ENCODE data around the gene SYNGAP1. TPM values are rescaled to one million over a fixed set of nuclear protein-coding genes. Genes with fewer than 3 reads are reported as not detected.

Gene SYNGAP1
- total and polyA plus RNA-seq, 9 of the 15 experiments (the other 6 are each of a cell fraction or from before 2014, with no cell fraction given), result 0.01 to 22.8 (median 3.2) TPM

- TF ChIP-seq MBD1 (CRISPR knock-in tag; IDR thresholded peaks at IDR 0.05) (no peak), RBM25 (IDR thresholded peaks at IDR 0.05; ENCODE audit: low read depth, low read length, severe bottlenecking) (no peak), ZNF253 (CRISPR knock-in tag; conservative IDR thresholded peaks at IDR 0.05) (no peak), HDGF (IDR thresholded peaks at IDR 0.05) (no peak), PRMT5 (CRISPR knock-in tag; IDR thresholded peaks at IDR 0.05) (no peak), NBN (IDR thresholded peaks at IDR 0.05; ENCODE audit: low read depth) (no peak), HDAC1 (IDR thresholded peaks at IDR 0.05) (no peak; a peak in 2 of 4 replicates), SMARCE1 (IDR thresholded peaks at IDR 0.05) (no peak), EWSR1 (IDR thresholded peaks at IDR 0.05; ENCODE audit: borderline replicate concordance, low read depth, partially characterized antibody) (no peak), CHD4 (IDR thresholded peaks at IDR 0.05; ENCODE audit: insufficient read depth, insufficient replicate concordance, low read depth, low read length, poor library complexity, severe bottlenecking) (no peak), ARID3A (IDR thresholded peaks at IDR 0.05; ENCODE audit: borderline replicate concordance, low read depth, low read length) (no peak), DLX4 (CRISPR knock-in tag; IDR thresholded peaks at IDR 0.05) (no peak), TAF7 (tag; IDR thresholded peaks at IDR 0.05) (no peak)
- TF ChIP-seq, protein P1, sequence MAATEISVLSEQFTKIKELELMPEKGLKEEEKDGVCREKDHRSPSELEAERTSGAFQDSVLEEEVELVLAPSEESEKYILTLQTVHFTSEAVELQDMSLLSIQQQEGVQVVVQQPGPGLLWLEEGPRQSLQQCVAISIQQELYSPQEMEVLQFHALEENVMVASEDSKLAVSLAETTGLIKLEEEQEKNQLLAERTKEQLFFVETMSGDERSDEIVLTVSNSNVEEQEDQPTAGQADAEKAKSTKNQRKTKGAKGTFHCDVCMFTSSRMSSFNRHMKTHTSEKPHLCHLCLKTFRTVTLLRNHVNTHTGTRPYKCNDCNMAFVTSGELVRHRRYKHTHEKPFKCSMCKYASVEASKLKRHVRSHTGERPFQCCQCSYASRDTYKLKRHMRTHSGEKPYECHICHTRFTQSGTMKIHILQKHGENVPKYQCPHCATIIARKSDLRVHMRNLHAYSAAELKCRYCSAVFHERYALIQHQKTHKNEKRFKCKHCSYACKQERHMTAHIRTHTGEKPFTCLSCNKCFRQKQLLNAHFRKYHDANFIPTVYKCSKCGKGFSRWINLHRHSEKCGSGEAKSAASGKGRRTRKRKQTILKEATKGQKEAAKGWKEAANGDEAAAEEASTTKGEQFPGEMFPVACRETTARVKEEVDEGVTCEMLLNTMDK (IDR thresholded peaks at IDR 0.05; ENCODE audit: borderline replicate concordance, insufficient read depth, low read depth, low read length, poor library complexity, severe bottlenecking), result peak; percentile 54
- TF ChIP-seq, protein P2, sequence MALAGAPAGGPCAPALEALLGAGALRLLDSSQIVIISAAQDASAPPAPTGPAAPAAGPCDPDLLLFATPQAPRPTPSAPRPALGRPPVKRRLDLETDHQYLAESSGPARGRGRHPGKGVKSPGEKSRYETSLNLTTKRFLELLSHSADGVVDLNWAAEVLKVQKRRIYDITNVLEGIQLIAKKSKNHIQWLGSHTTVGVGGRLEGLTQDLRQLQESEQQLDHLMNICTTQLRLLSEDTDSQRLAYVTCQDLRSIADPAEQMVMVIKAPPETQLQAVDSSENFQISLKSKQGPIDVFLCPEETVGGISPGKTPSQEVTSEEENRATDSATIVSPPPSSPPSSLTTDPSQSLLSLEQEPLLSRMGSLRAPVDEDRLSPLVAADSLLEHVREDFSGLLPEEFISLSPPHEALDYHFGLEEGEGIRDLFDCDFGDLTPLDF (CRISPR knock-in tag; IDR thresholded peaks at IDR 0.05), result no peak
- TF ChIP-seq, protein P3, sequence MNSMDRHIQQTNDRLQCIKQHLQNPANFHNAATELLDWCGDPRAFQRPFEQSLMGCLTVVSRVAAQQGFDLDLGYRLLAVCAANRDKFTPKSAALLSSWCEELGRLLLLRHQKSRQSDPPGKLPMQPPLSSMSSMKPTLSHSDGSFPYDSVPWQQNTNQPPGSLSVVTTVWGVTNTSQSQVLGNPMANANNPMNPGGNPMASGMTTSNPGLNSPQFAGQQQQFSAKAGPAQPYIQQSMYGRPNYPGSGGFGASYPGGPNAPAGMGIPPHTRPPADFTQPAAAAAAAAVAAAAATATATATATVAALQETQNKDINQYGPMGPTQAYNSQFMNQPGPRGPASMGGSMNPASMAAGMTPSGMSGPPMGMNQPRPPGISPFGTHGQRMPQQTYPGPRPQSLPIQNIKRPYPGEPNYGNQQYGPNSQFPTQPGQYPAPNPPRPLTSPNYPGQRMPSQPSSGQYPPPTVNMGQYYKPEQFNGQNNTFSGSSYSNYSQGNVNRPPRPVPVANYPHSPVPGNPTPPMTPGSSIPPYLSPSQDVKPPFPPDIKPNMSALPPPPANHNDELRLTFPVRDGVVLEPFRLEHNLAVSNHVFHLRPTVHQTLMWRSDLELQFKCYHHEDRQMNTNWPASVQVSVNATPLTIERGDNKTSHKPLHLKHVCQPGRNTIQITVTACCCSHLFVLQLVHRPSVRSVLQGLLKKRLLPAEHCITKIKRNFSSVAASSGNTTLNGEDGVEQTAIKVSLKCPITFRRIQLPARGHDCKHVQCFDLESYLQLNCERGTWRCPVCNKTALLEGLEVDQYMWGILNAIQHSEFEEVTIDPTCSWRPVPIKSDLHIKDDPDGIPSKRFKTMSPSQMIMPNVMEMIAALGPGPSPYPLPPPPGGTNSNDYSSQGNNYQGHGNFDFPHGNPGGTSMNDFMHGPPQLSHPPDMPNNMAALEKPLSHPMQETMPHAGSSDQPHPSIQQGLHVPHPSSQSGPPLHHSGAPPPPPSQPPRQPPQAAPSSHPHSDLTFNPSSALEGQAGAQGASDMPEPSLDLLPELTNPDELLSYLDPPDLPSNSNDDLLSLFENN (IDR thresholded peaks at IDR 0.05; ENCODE audit: low read depth in 2 of 2, low read length in 2 of 2), result no peak
These were observed 7.8 kb downstream of the SYNGAP1 start (continued) for GRCh38 chr6:33427585-33428223.
